ENCODE results near the gene NXN. TPM values are rescaled to one million over a fixed set of nuclear protein-coding genes. Genes with fewer than 3 reads are reported as not detected.

Gene NXN
- total RNA-seq, 4 donors from 2014 or later: 11.3 to 51.6 (median 31.8) TPM

- TF ChIP-seq POLR2A (IDR thresholded peaks at IDR 0.05): no peak
- TF ChIP-seq CTCF (IDR thresholded peaks at IDR 0.05): no peak
- intact Hi-C loops (cut with DNase I; ENCODE audit: low total_unique reads): no loop called here
- 65 to 71% methylated on average over 24 of the region's 24 CpGs for WGBS, 2 donors
Observed at GRCh38 chr17:968812-969730, 10.5 kb downstream of the NXN start.

GRCh38 chr17:967122-967521 lies 12.5 kb downstream of the NXN start:
- intact Hi-C loops (cut with DNase I; ENCODE audit: low total_unique reads): no loop called here
- WGBS, 2 donors: 89 to 98% methylated on average over 9 of the region's 9 CpGs

More at GRCh38 chr17:968812-969730, 10.5 kb downstream of the NXN start:
- H3K4me3 ChIP-seq (ENCODE audit: low read depth, poor library complexity, severe bottlenecking): no peak overlapping the region
- DNase-seq (ENCODE audit: low spot score in 2 of 2): no peak

GRCh38 chr17:965311-965989 lies 14.1 kb downstream of the NXN start:
- TF ChIP-seq POLR2A (IDR thresholded peaks at IDR 0.05) (no peak), CTCF (IDR thresholded peaks at IDR 0.05) (no peak)
- 81 to 85% methylated on average over 12 of the region's 12 CpGs for WGBS, 2 donors
- no peak overlapping the region for H3K4me3 ChIP-seq (ENCODE audit: low read depth, poor library complexity, severe bottlenecking)
- intact Hi-C loops (cut with DNase I; ENCODE audit: low total_unique reads): no loop called here
- DNase-seq (ENCODE audit: low spot score in 2 of 2): no peak

More at GRCh38 chr17:967122-967521, 12.5 kb downstream of the NXN start:
- TF ChIP-seq CTCF (IDR thresholded peaks at IDR 0.05): no peak
- H3K4me3 ChIP-seq (ENCODE audit: low read depth, poor library complexity, severe bottlenecking): no peak overlapping the region
- DNase-seq (ENCODE audit: low spot score in 2 of 2): no peak

- no peak overlapping the region for H3K4me3 ChIP-seq (ENCODE audit: low read depth, poor library complexity, severe bottlenecking)
- DNase-seq (ENCODE audit: low spot score in 2 of 2): no peak
- 76 to 80% methylated on average over 13 to 14 of the region's 14 CpGs for WGBS, 2 donors
- intact Hi-C loops (cut with DNase I; ENCODE audit: low total_unique reads): no loop called here
- TF ChIP-seq CTCF (IDR thresholded peaks at IDR 0.05) (no peak), POLR2A (IDR thresholded peaks at IDR 0.05) (no peak)
Observed at GRCh38 chr17:964876-965275, 14.7 kb downstream of the NXN start.

- intact Hi-C loops (cut with DNase I; ENCODE audit: low total_unique reads): no loop called here
- no peak for TF ChIP-seq POLR2A (IDR thresholded peaks at IDR 0.05)
- no peak for TF ChIP-seq CTCF (IDR thresholded peaks at IDR 0.05)
- no peak overlapping the region for H3K4me3 ChIP-seq (ENCODE audit: low read depth, poor library complexity, severe bottlenecking)
- no peak for DNase-seq (ENCODE audit: low spot score in 2 of 2)
- WGBS, 2 donors: 85% methylated on average over 11 of the region's 11 CpGs
Observed at GRCh38 chr17:962670-963069, 16.9 kb downstream of the NXN start.
